ENCODE measurements around the gene PDE8B.

Gene PDE8B

DNA sequence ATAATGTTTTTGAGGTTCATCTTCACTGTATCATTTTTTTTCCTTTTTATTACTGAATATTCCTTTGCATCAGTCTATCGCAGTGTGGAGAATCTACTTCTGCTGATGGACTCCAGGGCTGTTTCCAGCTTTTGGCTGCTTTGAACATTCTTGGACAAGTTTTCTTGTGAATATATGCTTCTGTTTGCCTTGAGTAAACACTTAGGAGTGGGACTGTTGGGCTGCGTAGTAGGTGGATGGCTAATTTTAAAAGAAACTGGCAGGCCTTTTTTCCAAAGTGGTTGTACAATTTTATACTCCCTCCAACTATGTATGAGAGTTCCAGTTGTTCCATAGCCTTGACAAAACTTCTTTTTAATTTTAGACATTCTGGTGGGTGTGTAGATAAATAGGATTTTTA is 179.3 kb downstream of the PDE8B start:
- Histone ChIP-seq H3K4me2 (ENCODE audit: insufficient read depth, low read length) (no peak overlapping the region), H3K9ac (ENCODE audit: low read depth, low read length) (no peak overlapping the region), H4K20me1 (ENCODE audit: insufficient read depth, low read length) (no peaks in the 10 kb centered on the region), H3K27ac (ENCODE audit: low read length) (no peak overlapping the region), H3K9me3 (ENCODE audit: insufficient read depth, low read length, severe bottlenecking) (no peaks in the 10 kb centered on the region), H3K4me1 (ENCODE audit: insufficient read depth, low read length) (no peaks in the 10 kb centered on the region), H2AFZ (ENCODE audit: low read depth, low read length) (no peak overlapping the region), H3K79me2 (ENCODE audit: insufficient read depth, low read length) (no peaks in the 10 kb centered on the region), H3K4me3 (ENCODE audit: low read depth in 1 of 2, low read length in 2 of 2) (no peak overlapping the region), H3K36me3 (ENCODE audit: insufficient read depth, low read length) (no peaks in the 10 kb centered on the region), H3K27me3 (ENCODE audit: insufficient read depth, low read length, poor library complexity) (no peaks in the 10 kb centered on the region)
- no peak for ATAC-seq (ENCODE audit: insufficient read depth, low read depth)
- TF ChIP-seq, protein P1, sequence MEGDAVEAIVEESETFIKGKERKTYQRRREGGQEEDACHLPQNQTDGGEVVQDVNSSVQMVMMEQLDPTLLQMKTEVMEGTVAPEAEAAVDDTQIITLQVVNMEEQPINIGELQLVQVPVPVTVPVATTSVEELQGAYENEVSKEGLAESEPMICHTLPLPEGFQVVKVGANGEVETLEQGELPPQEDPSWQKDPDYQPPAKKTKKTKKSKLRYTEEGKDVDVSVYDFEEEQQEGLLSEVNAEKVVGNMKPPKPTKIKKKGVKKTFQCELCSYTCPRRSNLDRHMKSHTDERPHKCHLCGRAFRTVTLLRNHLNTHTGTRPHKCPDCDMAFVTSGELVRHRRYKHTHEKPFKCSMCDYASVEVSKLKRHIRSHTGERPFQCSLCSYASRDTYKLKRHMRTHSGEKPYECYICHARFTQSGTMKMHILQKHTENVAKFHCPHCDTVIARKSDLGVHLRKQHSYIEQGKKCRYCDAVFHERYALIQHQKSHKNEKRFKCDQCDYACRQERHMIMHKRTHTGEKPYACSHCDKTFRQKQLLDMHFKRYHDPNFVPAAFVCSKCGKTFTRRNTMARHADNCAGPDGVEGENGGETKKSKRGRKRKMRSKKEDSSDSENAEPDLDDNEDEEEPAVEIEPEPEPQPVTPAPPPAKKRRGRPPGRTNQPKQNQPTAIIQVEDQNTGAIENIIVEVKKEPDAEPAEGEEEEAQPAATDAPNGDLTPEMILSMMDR (IDR thresholded peaks at IDR 0.05; ENCODE audit: borderline replicate concordance, extremely low read depth, low read length, poor library complexity, severe bottlenecking) = no peak
- TF ChIP-seq EZH2 (IDR thresholded peaks at IDR 0.05; ENCODE audit: borderline replicate concordance, low read depth, low read length, severe bottlenecking) = no peak
- no peak for DNase-seq

DNA sequence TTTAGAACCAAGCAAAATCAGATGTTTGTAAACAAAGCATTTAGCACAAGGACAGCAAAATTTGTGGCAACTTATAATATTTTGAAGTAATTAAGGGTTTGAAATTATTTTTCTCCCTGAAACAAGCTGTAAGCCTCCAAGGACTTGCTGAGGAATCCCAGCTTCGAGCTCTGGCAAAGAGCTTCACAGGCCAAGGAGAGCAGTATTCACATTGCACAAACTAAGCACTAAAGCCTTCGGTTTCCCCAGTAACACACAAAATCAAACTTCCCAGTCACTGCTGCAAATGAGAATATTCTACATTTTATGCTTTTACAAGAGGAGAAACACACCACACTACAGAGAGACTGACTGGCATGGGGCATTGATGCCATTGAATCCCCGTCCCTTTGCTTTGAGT is 179.7 kb downstream of the PDE8B start:
- no peaks in the 10 kb centered on the region for H3K9me3 ChIP-seq (ENCODE audit: insufficient read depth, low read length, severe bottlenecking)
- H3K9ac ChIP-seq (ENCODE audit: low read depth, low read length) = no peak overlapping the region
- DNase-seq (no peak), ATAC-seq (ENCODE audit: insufficient read depth, low read depth) (no peak)
- no peaks in the 10 kb centered on the region for H4K20me1 ChIP-seq (ENCODE audit: insufficient read depth, low read length)
- no peak for TF ChIP-seq EZH2 (IDR thresholded peaks at IDR 0.05; ENCODE audit: borderline replicate concordance, low read depth, low read length, severe bottlenecking)
- TF ChIP-seq, protein P1 (IDR thresholded peaks at IDR 0.05; ENCODE audit: borderline replicate concordance, extremely low read depth, low read length, poor library complexity, severe bottlenecking) = no peak
- no peaks in the 10 kb centered on the region for H3K79me2 ChIP-seq (ENCODE audit: insufficient read depth, low read length)
- H3K4me3 ChIP-seq (ENCODE audit: low read depth in 1 of 2, low read length in 2 of 2) = no peak overlapping the region
- no peaks in the 10 kb centered on the region for H3K27me3 ChIP-seq (ENCODE audit: insufficient read depth, low read length, poor library complexity)
- no peak overlapping the region for H3K27ac ChIP-seq (ENCODE audit: low read length)
- no peaks in the 10 kb centered on the region for H3K36me3 ChIP-seq (ENCODE audit: insufficient read depth, low read length)
- H3K4me1 ChIP-seq (ENCODE audit: insufficient read depth, low read length) = no peaks in the 10 kb centered on the region
- no peak overlapping the region for H2AFZ ChIP-seq (ENCODE audit: low read depth, low read length)
- H3K4me2 ChIP-seq (ENCODE audit: insufficient read depth, low read length) = no peak overlapping the region

DNA sequence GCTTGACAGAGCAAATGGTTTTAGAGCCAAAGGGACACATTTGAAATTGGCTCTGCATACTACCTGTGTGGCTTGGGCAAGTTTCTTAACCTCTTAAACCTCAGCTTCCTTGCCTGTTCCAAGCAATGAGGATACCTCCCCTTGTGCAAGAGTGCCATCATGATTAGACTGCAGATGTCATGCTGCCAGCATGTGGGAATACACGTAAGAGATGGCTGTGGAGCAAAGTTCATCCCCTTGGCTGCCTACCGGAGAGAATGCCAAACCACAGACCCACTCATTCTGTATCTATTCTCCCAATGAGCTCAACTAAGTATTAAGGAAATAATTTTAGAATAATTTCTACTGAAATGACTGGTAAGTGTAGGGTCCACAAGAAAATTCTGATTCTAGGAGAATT is 180.3 kb downstream of the PDE8B start:
- H3K4me2 ChIP-seq (ENCODE audit: insufficient read depth, low read length) = no peak overlapping the region
- DNase-seq = no peak
- H3K4me3 ChIP-seq (ENCODE audit: low read depth in 1 of 2, low read length in 2 of 2) = no peak overlapping the region
- H3K4me1 ChIP-seq (ENCODE audit: insufficient read depth, low read length) = no peaks in the 10 kb centered on the region
- no peak for ATAC-seq (ENCODE audit: insufficient read depth, low read depth)
- H2AFZ ChIP-seq (ENCODE audit: low read depth, low read length) = no peak overlapping the region
- H3K27me3 ChIP-seq (ENCODE audit: insufficient read depth, low read length, poor library complexity) = no peaks in the 10 kb centered on the region
- H4K20me1 ChIP-seq (ENCODE audit: insufficient read depth, low read length) = no peaks in the 10 kb centered on the region
- H3K9me3 ChIP-seq (ENCODE audit: insufficient read depth, low read length, severe bottlenecking) = no peaks in the 10 kb centered on the region
- H3K79me2 ChIP-seq (ENCODE audit: insufficient read depth, low read length) = no peaks in the 10 kb centered on the region
- H3K9ac ChIP-seq (ENCODE audit: low read depth, low read length) = no peak overlapping the region
- H3K27ac ChIP-seq (ENCODE audit: low read length) = no peak overlapping the region
- TF ChIP-seq, protein P1 (IDR thresholded peaks at IDR 0.05; ENCODE audit: borderline replicate concordance, extremely low read depth, low read length, poor library complexity, severe bottlenecking) = no peak
- TF ChIP-seq EZH2 (IDR thresholded peaks at IDR 0.05; ENCODE audit: borderline replicate concordance, low read depth, low read length, severe bottlenecking) = no peak
- no peaks in the 10 kb centered on the region for H3K36me3 ChIP-seq (ENCODE audit: insufficient read depth, low read length)

DNA sequence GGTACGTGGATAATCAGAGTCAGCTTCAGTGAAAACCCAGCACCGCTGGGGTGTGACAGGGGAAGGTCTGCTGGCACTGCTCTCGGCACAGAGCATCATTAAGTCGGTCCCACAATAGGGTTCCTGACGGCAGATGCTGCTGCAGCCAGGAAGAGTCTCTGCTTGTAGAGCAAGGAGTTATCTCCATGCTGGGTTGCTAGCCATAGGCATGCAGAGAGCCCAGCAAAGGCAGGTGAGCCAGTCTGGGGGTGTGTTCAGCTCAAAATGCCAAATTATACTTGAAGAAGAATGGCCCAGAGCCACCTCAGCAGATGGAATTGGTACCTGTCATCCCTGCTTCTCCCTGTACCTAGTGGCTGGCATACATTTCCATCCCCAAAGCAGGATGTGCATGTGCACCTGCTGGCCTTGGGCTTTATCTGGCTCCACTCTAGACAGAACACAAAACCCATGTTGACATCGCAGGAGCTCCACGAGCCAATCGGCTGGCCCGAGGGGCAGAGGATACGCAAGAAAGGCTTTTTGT is 180.8 kb downstream of the PDE8B start:
- H4K20me1 ChIP-seq (ENCODE audit: insufficient read depth, low read length) = no peaks in the 10 kb centered on the region
- TF ChIP-seq, protein P1 (IDR thresholded peaks at IDR 0.05; ENCODE audit: borderline replicate concordance, extremely low read depth, low read length, poor library complexity, severe bottlenecking) = no peak
- TF ChIP-seq EZH2 (IDR thresholded peaks at IDR 0.05; ENCODE audit: borderline replicate concordance, low read depth, low read length, severe bottlenecking) = no peak
- no peak overlapping the region for H3K4me2 ChIP-seq (ENCODE audit: insufficient read depth, low read length)
- no peak overlapping the region for H2AFZ ChIP-seq (ENCODE audit: low read depth, low read length)
- ATAC-seq (ENCODE audit: insufficient read depth, low read depth) (no peak), DNase-seq (no peak)
- H3K36me3 ChIP-seq (ENCODE audit: insufficient read depth, low read length) = no peaks in the 10 kb centered on the region
- H3K4me1 ChIP-seq (ENCODE audit: insufficient read depth, low read length) = no peaks in the 10 kb centered on the region
- no peaks in the 10 kb centered on the region for H3K9me3 ChIP-seq (ENCODE audit: insufficient read depth, low read length, severe bottlenecking)
- no peak overlapping the region for H3K27ac ChIP-seq (ENCODE audit: low read length)
- H3K79me2 ChIP-seq (ENCODE audit: insufficient read depth, low read length) = no peaks in the 10 kb centered on the region
- H3K9ac ChIP-seq (ENCODE audit: low read depth, low read length) = no peak overlapping the region
- H3K27me3 ChIP-seq (ENCODE audit: insufficient read depth, low read length, poor library complexity) = no peaks in the 10 kb centered on the region
- no peak overlapping the region for H3K4me3 ChIP-seq (ENCODE audit: low read depth in 1 of 2, low read length in 2 of 2)
